DOHH2 (cell line): ENCODE data around the gene ACP3.

Source experiments
- H3F3A ChIP-seq: fragments of 200-600 bp; sonication (generic), shearing (Covaris generic); 2 replicates; pipeline ENCODE4 v1.6.0; 2016; ENCODE audit warnings: antibody characterized with exemption, mild to moderate bottlenecking; ENCODE audit not compliant: control insufficient read depth, insufficient read depth
- H3K27ac ChIP-seq: fragments of 200-600 bp; sonication (generic); 2 replicates; pipeline ENCODE4 v1.5.1; 2014; ENCODE audit warnings: low read depth, mild to moderate bottlenecking, low read length, moderate library complexity
- H3K27me3 ChIP-seq: fragments of 200-600 bp; sonication (generic); 2 replicates; pipeline ENCODE4 v1.6.1; 2014; ENCODE audit warnings: mild to moderate bottlenecking, low read length, mixed read lengths; ENCODE audit not compliant: control insufficient read depth
- H3K36me3 ChIP-seq: fragments of 200-600 bp; sonication (generic); 2 replicates; pipeline ENCODE4 v1.6.1; 2014; ENCODE audit warnings: mild to moderate bottlenecking, low read length, moderate library complexity, mixed read lengths; ENCODE audit not compliant: control insufficient read depth
- H3K4me1 ChIP-seq: fragments of 200-600 bp; sonication (generic); 2 replicates; pipeline ENCODE4 v1.6.1; 2014; ENCODE audit warnings: mild to moderate bottlenecking, low read length, mixed read lengths; ENCODE audit not compliant: control insufficient read depth
- H3K4me2 ChIP-seq: fragments of 200-600 bp; sonication (generic); 2 replicates; pipeline ENCODE4 v1.6.0; 2014; ENCODE audit warnings: mild to moderate bottlenecking, low read length, moderate library complexity
- H3K4me3 ChIP-seq: fragments of 200-600 bp; sonication (generic); 2 replicates; pipeline ENCODE4 v1.5.1; 2014; ENCODE audit warnings: mild to moderate bottlenecking, low read length, mixed read lengths
- H3K79me2 ChIP-seq: fragments of 200-600 bp; sonication (generic); 2 replicates; pipeline ENCODE4 v1.6.1; 2014; ENCODE audit warnings: mild to moderate bottlenecking, low read length, mixed read lengths; ENCODE audit not compliant: control insufficient read depth
- H3K9me2 ChIP-seq: fragments of 200-600 bp; sonication (generic); replicated peaks from 2 replicates; pipeline ENCODE4 v1.6.1; 2014; ENCODE audit warnings: mild to moderate bottlenecking, low read length, mixed read lengths; ENCODE audit not compliant: control insufficient read depth
- H3K9me3 ChIP-seq: fragments of 200-600 bp; sonication (generic); 2 replicates; pipeline ENCODE4 v1.6.1; 2014; ENCODE audit warnings: antibody characterized with exemption, low read length, mixed read lengths; ENCODE audit not compliant: control insufficient read depth, insufficient read depth
- H4K20me1 ChIP-seq: fragments of 200-600 bp; sonication (generic); 2 replicates; pipeline ENCODE4 v1.6.0; 2014; ENCODE audit warnings: low read depth, mild to moderate bottlenecking, antibody characterized with exemption, low read length, moderate library complexity; ENCODE audit not compliant: control insufficient read depth, insufficient read depth
- EZH2phosphoT487 ChIP-seq: fragments of 200-600 bp; sonication (generic); IDR thresholded peaks from 2 replicates; pipeline ENCODE4 v1.6.1; 2017; ENCODE audit warnings: borderline replicate concordance, mild to moderate bottlenecking, antibody characterized with exemption, low read length, moderate library complexity, mixed read lengths
- TF ChIP-seq, protein P1 (sequence below): fragments of 200-600 bp; sonication (generic); IDR thresholded peaks from one replicate; pipeline ENCODE4 v1.5.1; 2014; ENCODE audit warnings: antibody characterized with exemption, mild to moderate bottlenecking, low read depth, low read length; ENCODE audit not compliant: poor library complexity, severe bottlenecking

ACP3 gene

DNA sequence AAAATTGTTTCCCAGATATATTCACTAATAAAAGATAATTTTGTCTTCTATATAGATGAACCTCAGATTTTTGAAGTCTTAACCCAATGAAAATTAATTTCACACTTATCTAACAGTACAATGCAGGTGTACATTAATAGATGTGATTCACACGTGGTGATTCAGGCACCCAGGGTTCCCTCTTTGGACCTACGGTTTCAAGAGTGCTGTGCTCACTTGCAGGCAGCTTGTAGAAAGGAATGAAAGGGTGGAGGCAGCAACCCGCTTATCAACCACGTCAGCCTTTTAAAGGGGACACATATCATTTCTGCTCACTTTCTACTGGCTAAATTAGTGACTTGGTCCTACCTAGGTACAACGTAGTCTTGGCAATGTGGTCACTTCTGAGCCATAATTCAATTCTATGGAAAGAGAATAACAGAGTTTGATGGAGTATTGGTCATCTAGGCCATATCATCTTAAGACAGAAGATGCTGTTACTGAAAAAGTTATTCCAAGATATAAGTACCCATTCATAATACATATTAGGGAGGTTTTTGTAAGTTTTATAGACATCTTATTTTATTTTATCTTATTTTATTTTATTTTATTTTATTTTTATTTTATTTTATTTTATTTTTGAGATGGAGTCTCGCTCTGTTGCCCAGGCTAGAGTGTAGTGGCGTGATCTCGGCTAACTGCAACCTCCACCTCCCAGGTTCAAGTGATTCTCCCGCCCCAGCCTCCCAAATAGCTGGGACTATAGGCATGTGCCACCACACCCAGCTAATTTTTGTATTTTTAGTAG is 37.9 kb downstream of the ACP3 start:
- Histone ChIP-seq H3K4me1 (no peaks in the 10 kb centered on the region), H3F3A (no peaks in the 10 kb centered on the region), H3K4me3 (no peak overlapping the region), H4K20me1 (no peaks in the 10 kb centered on the region), H3K27ac (no peak overlapping the region), H3K36me3 (no peaks in the 10 kb centered on the region), H3K9me3 (no peaks in the 10 kb centered on the region), H3K4me2 (no peak overlapping the region), H3K27me3 (no peaks in the 10 kb centered on the region), H3K79me2 (no peaks in the 10 kb centered on the region), H3K9me2 (no peaks in the 10 kb centered on the region)
- TF ChIP-seq EZH2phosphoT487, result no peak
- TF ChIP-seq, protein P1, sequence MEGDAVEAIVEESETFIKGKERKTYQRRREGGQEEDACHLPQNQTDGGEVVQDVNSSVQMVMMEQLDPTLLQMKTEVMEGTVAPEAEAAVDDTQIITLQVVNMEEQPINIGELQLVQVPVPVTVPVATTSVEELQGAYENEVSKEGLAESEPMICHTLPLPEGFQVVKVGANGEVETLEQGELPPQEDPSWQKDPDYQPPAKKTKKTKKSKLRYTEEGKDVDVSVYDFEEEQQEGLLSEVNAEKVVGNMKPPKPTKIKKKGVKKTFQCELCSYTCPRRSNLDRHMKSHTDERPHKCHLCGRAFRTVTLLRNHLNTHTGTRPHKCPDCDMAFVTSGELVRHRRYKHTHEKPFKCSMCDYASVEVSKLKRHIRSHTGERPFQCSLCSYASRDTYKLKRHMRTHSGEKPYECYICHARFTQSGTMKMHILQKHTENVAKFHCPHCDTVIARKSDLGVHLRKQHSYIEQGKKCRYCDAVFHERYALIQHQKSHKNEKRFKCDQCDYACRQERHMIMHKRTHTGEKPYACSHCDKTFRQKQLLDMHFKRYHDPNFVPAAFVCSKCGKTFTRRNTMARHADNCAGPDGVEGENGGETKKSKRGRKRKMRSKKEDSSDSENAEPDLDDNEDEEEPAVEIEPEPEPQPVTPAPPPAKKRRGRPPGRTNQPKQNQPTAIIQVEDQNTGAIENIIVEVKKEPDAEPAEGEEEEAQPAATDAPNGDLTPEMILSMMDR, result no peak

- Histone ChIP-seq H3K9me2 (no peaks in the 10 kb centered on the region), H3K27ac (no peak overlapping the region), H3K4me3 (no peak overlapping the region), H3K9me3 (no peaks in the 10 kb centered on the region), H3K36me3 (no peaks in the 10 kb centered on the region), H3F3A (no peaks in the 10 kb centered on the region), H3K27me3 (no peaks in the 10 kb centered on the region), H3K79me2 (no peaks in the 10 kb centered on the region), H3K4me1 (no peaks in the 10 kb centered on the region), H4K20me1 (no peaks in the 10 kb centered on the region), H3K4me2 (no peak overlapping the region)
- TF ChIP-seq, protein P1, result no peak
- no peak for TF ChIP-seq EZH2phosphoT487
These were observed 39.4 kb downstream of the ACP3 start for GRCh38 chr3:132356568-132356967.

- Histone ChIP-seq H3K36me3 (no peaks in the 10 kb centered on the region), H3K27me3 (no peaks in the 10 kb centered on the region), H3K9me3 (no peaks in the 10 kb centered on the region), H3K9me2 (no peaks in the 10 kb centered on the region), H3F3A (no peaks in the 10 kb centered on the region), H3K4me2 (no peak overlapping the region), H3K4me1 (no peaks in the 10 kb centered on the region), H3K4me3 (no peak overlapping the region), H3K79me2 (no peaks in the 10 kb centered on the region), H3K27ac (no peak overlapping the region), H4K20me1 (no peaks in the 10 kb centered on the region)
- TF ChIP-seq, protein P1, result no peak
- no peak for TF ChIP-seq EZH2phosphoT487
These were observed 43.5 kb downstream of the ACP3 start for GRCh38 chr3:132360717-132361116.
